ENCODE data around the gene HIVEP3. TPM values are rescaled to one million over a fixed set of nuclear protein-coding genes. Genes with fewer than 3 reads are reported as not detected.
A peak's percentile ranks its signal among the peaks of the same experiment; 100 is the strongest.

Gene HIVEP3
- total RNA-seq, 2 donors from 2014 or later: 3.4 to 4.0 TPM

- Histone ChIP-seq H3K27me3 (no peaks in the 10 kb centered on the region), H3K9me3 (no peaks in the 10 kb centered on the region), H3K27ac (no peak overlapping the region), H3K4me3 (no peak overlapping the region), H3K36me3 (replicated peaks in 1 of 2; ENCODE audit: insufficient read depth in 1 of 2, low read depth in 2 of 2) (no peaks in the 10 kb centered on the region), H3K4me1 (peaks cover 15% of the 10 kb centered on the region)
- intact Hi-C loops (cut with DNase I): no loop called here
- WGBS, 2 donors: 86 to 87% methylated on average over 4 of the region's 4 CpGs
- TF ChIP-seq CTCF (IDR thresholded peaks at IDR 0.05) (no peak), POLR2A (IDR thresholded peaks at IDR 0.05) (no peak)
- DNase-seq (peak in 1 of 4 donors; percentile 1), ATAC-seq (no peak)
Observed at GRCh38 chr1:41536361-41536802, 382.3 kb downstream of the HIVEP3 start.

GRCh38 chr1:41535716-41536115 is 383.0 kb downstream of the HIVEP3 start:
- 91 to 97% methylated on average over 5 of the region's 5 CpGs for WGBS, 2 donors
- intact Hi-C loops (cut with DNase I): no loop called here
- ATAC-seq (no peak), DNase-seq (peak in 1 of 4 donors; percentile 2)
- H3K27ac ChIP-seq: no peak overlapping the region
- no peak overlapping the region for H3K4me3 ChIP-seq
- H3K36me3 ChIP-seq (replicated peaks in 1 of 2; ENCODE audit: insufficient read depth in 1 of 2, low read depth in 2 of 2): no peaks in the 10 kb centered on the region
- peaks cover 15% of the 10 kb centered on the region for H3K4me1 ChIP-seq
- H3K9me3 ChIP-seq: no peaks in the 10 kb centered on the region
- TF ChIP-seq CTCF (IDR thresholded peaks at IDR 0.05) (no peak), POLR2A (IDR thresholded peaks at IDR 0.05) (no peak)
- H3K27me3 ChIP-seq: no peaks in the 10 kb centered on the region

- WGBS, 2 donors: 90 to 97% methylated on average over 4 to 6 of the region's 6 CpGs
- no peak for ATAC-seq
- intact Hi-C loops (cut with DNase I): no loop called here
Observed at GRCh38 chr1:41535276-41535675, 383.4 kb downstream of the HIVEP3 start.

GRCh38 chr1:41534181-41535076 is 384.3 kb downstream of the HIVEP3 start:
- Histone ChIP-seq H3K36me3 (replicated peaks in 1 of 2; ENCODE audit: insufficient read depth in 1 of 2, low read depth in 2 of 2) (no peaks in the 10 kb centered on the region), H3K9me3 (no peaks in the 10 kb centered on the region), H3K27ac (no peak overlapping the region), H3K4me1 (peaks cover 15% of the 10 kb centered on the region), H3K27me3 (no peaks in the 10 kb centered on the region), H3K4me3 (no peak overlapping the region)
- intact Hi-C loops (cut with DNase I): no loop called here
- DNase-seq (peak in 1 of 4 donors; percentile 3), ATAC-seq (no peak)
- WGBS, 2 donors: 85 to 94% methylated on average over 13 to 17 of the region's 17 CpGs
- TF ChIP-seq CTCF (IDR thresholded peaks at IDR 0.05) (no peak), POLR2A (IDR thresholded peaks at IDR 0.05) (no peak)

More at GRCh38 chr1:41535276-41535675, 383.4 kb downstream of the HIVEP3 start:
- no peaks in the 10 kb centered on the region for H3K36me3 ChIP-seq (replicated peaks in 1 of 2; ENCODE audit: insufficient read depth in 1 of 2, low read depth in 2 of 2)
- H3K4me3 ChIP-seq: no peak overlapping the region
- H3K4me1 ChIP-seq: peaks cover 15% of the 10 kb centered on the region
- H3K27ac ChIP-seq: no peak overlapping the region
- TF ChIP-seq POLR2A (IDR thresholded peaks at IDR 0.05): no peak
- no peak for TF ChIP-seq CTCF (IDR thresholded peaks at IDR 0.05)
- DNase-seq: peak in 1 of 4 donors; percentile 4
- H3K27me3 ChIP-seq: no peaks in the 10 kb centered on the region
- no peaks in the 10 kb centered on the region for H3K9me3 ChIP-seq

Measured in body of pancreas (tissue), 4 donors.